ENCODE data around the gene CNTN5. TPM values are rescaled to one million over a fixed set of nuclear protein-coding genes. Genes with fewer than 3 reads are reported as not detected.

CNTN5 gene
- polyA plus RNA-seq, 1 donor (not counting 4 experiments of a cell fraction or from before 2014, with no cell fraction given) = not detected

- Histone ChIP-seq H3K27me3 (ENCODE audit: control insufficient read depth, extremely low read depth, insufficient read depth, low read length) (no peaks in the 10 kb centered on the region), H3K9me1 (ENCODE audit: control insufficient read depth, extremely low read depth, insufficient read depth, low read length) (no peaks in the 10 kb centered on the region), H3K79me2 (ENCODE audit: control insufficient read depth, insufficient read depth, low read length) (no peaks in the 10 kb centered on the region), H3K4me1 (ENCODE audit: control insufficient read depth, extremely low read depth, insufficient read depth, low read length) (no peaks in the 10 kb centered on the region), H3K27ac (ENCODE audit: control insufficient read depth, insufficient read depth, low read length) (no peak overlapping the region), H4K20me1 (ENCODE audit: control insufficient read depth, extremely low read depth, insufficient read depth, low read length) (no peaks in the 10 kb centered on the region), H3K36me3 (ENCODE audit: control insufficient read depth in 2 of 2, extremely low read depth in 1 of 2, insufficient read depth in 2 of 2, low read length in 2 of 2) (no peaks in the 10 kb centered on the region), H2AFZ (ENCODE audit: control insufficient read depth, low read length) (no peak overlapping the region), H3K4me2 (ENCODE audit: control insufficient read depth, extremely low read depth, insufficient read depth, low read depth, low read length) (no peak overlapping the region), H3K9me3 (ENCODE audit: control insufficient read depth, low read depth, low read length) (no peaks in the 10 kb centered on the region), H3K4me3 (ENCODE audit: control insufficient read depth in 2 of 3, extremely low read depth in 1 of 3, insufficient read depth in 2 of 3, low read depth in 1 of 3, low read length in 3 of 3) (no peak overlapping the region), H3K9ac (ENCODE audit: control insufficient read depth, extremely low read depth, insufficient read depth, low read length) (no peak overlapping the region)
- no peak for TF ChIP-seq EZH2 (IDR thresholded peaks at IDR 0.05; ENCODE audit: low read length)
- TF ChIP-seq CTCF (optimal IDR thresholded peaks at IDR 0.05 in 1 of 3, IDR thresholded peaks at IDR 0.05 in 1 of 3, conservative IDR thresholded peaks at IDR 0.05 in 1 of 3; ENCODE audit: extremely low read depth in 1 of 3, insufficient read depth in 2 of 3, low read length in 3 of 3) = no peak
- FAIRE-seq = no peak
- no peak for DNase-seq (ENCODE audit: low read depth, low spot score)
- dilution Hi-C loops (cut with MboI; ENCODE audit: extremely low pct_ligation_motif_present, low sequenced_read_pairs) = no loop called here
Observed at GRCh38 chr11:100105255-100105981, 1084.7 kb downstream of the CNTN5 start.

- DNase-seq (ENCODE audit: low read depth, low spot score) (no peak), FAIRE-seq (no peak)
- Histone ChIP-seq H3K36me3 (ENCODE audit: control insufficient read depth in 2 of 2, extremely low read depth in 1 of 2, insufficient read depth in 2 of 2, low read length in 2 of 2) (no peaks in the 10 kb centered on the region), H3K4me2 (ENCODE audit: control insufficient read depth, extremely low read depth, insufficient read depth, low read depth, low read length) (no peak overlapping the region), H3K9ac (ENCODE audit: control insufficient read depth, extremely low read depth, insufficient read depth, low read length) (no peak overlapping the region), H3K9me1 (ENCODE audit: control insufficient read depth, extremely low read depth, insufficient read depth, low read length) (no peaks in the 10 kb centered on the region), H3K27me3 (ENCODE audit: control insufficient read depth, extremely low read depth, insufficient read depth, low read length) (no peaks in the 10 kb centered on the region), H3K4me3 (ENCODE audit: control insufficient read depth in 2 of 3, extremely low read depth in 1 of 3, insufficient read depth in 2 of 3, low read depth in 1 of 3, low read length in 3 of 3) (no peak overlapping the region), H3K4me1 (ENCODE audit: control insufficient read depth, extremely low read depth, insufficient read depth, low read length) (no peaks in the 10 kb centered on the region), H3K79me2 (ENCODE audit: control insufficient read depth, insufficient read depth, low read length) (no peaks in the 10 kb centered on the region), H3K9me3 (ENCODE audit: control insufficient read depth, low read depth, low read length) (no peaks in the 10 kb centered on the region), H2AFZ (ENCODE audit: control insufficient read depth, low read length) (no peak overlapping the region), H3K27ac (ENCODE audit: control insufficient read depth, insufficient read depth, low read length) (no peak overlapping the region), H4K20me1 (ENCODE audit: control insufficient read depth, extremely low read depth, insufficient read depth, low read length) (no peaks in the 10 kb centered on the region)
- TF ChIP-seq EZH2 (IDR thresholded peaks at IDR 0.05; ENCODE audit: low read length) (no peak), CTCF (optimal IDR thresholded peaks at IDR 0.05 in 1 of 3, IDR thresholded peaks at IDR 0.05 in 1 of 3, conservative IDR thresholded peaks at IDR 0.05 in 1 of 3; ENCODE audit: extremely low read depth in 1 of 3, insufficient read depth in 2 of 3, low read length in 3 of 3) (no peak)
- dilution Hi-C loops (cut with MboI; ENCODE audit: extremely low pct_ligation_motif_present, low sequenced_read_pairs) = no loop called here
Observed at GRCh38 chr11:100105982-100106358, 1085.2 kb downstream of the CNTN5 start.
